Measurements from ENCODE around the gene COG5. TPM values are rescaled to one million over a fixed set of nuclear protein-coding genes. Genes with fewer than 3 reads are reported as not detected.

Gene COG5
- total and polyA plus RNA-seq, 10 of the 15 experiments (the other 5 are each of a cell fraction or from before 2014, with no cell fraction given): 5.5 to 27.9 (median 15.6) TPM

DNA sequence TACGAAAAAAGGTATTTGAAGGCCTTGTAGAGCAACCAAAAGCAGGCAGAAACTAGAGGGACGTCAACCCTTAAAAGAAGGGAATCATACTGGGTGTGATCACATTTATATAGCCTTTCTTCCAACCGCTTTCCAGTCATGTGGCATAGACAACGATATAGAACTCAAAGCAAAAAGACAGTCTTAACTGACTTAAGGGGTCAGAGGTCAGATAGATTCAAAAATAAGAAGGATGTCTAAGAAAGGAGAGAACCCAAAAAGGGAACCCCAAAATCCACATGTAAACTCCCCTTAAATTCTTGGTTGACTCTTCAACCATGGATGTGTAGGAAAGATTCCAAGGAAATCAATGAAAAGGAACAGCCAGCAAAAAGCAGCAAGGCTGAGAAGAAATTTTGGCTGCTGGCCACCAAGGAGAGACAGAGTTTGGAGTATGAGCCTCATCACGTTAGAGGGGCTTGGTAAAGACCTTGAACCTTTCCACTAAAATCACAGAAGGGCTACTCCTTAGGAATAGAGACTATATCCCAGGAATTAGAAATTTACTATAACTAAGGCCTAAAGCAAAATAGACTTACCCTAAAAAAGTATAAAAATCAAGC, 24.9 kb upstream of the COG5 start:
- no TSS peak for BruUV-seq (replicated peaks)
- no peaks in the 10 kb centered on the region for H4K20me1 ChIP-seq (ENCODE audit: control insufficient read depth, insufficient read depth)
- H3K27me3 ChIP-seq (replicated peaks in 1 of 2; ENCODE audit: control insufficient read depth in 2 of 2, insufficient read depth in 2 of 2, low read length in 1 of 2): no peaks in the 10 kb centered on the region
- H3K36me3 ChIP-seq (ENCODE audit: control insufficient read depth in 2 of 2, insufficient read depth in 2 of 2, low read length in 1 of 2): peaks cover 0 to 5% of the 10 kb centered on the region in 2 experiments; a peak in 1 of 4 replicates
- H3K9ac ChIP-seq (ENCODE audit: control insufficient read depth, insufficient read depth, low read length): no peak overlapping the region
- H3K79me2 ChIP-seq (ENCODE audit: control insufficient read depth, insufficient read depth, low read length): no peaks in the 10 kb centered on the region
- no peaks in the 10 kb centered on the region for H3K9me3 ChIP-seq (replicated peaks; ENCODE audit: control insufficient read depth, insufficient read depth, low read length)
- in situ Hi-C loops (cut with MboI) (no loop called here), intact Hi-C loops (cut with micrococcal nuclease; ENCODE audit: unreplicated experiment) (loop anchor here (10.0 kb wide), 1 partner anchor 136 kb away; no protein-coding TSS in a partner anchor)
- DNase-seq (ENCODE audit: low read depth, low spot score) (no peak), ATAC-seq (no peak), FAIRE-seq (no peak)
- TF ChIP-seq MEF2A (IDR thresholded peaks at IDR 0.05; ENCODE audit: insufficient read depth, low read depth, low read length) (no peak), RUNX3 (IDR thresholded peaks at IDR 0.05; ENCODE audit: low read length) (no peak), RCOR1 (conservative IDR thresholded peaks at IDR 0.05; ENCODE audit: low read depth, low read length) (no peak), ZNF217 (IDR thresholded peaks at IDR 0.05) (no peak), RELA (IDR thresholded peaks at IDR 0.05; ENCODE audit: borderline replicate concordance, partially characterized antibody) (no peak), NR2C1 (IDR thresholded peaks at IDR 0.05) (no peak), POLR2AphosphoS2 (IDR thresholded peaks at IDR 0.05; ENCODE audit: low read depth, low read length) (no peak), HDAC2 (IDR thresholded peaks at IDR 0.05) (no peak), SMAD1 (IDR thresholded peaks at IDR 0.05; ENCODE audit: low read depth, partially characterized antibody) (no peak), SREBF2 (IDR thresholded peaks at IDR 0.05; ENCODE audit: low read length) (no peak), CBX3 (IDR thresholded peaks at IDR 0.05; ENCODE audit: borderline replicate concordance, low read depth) (no peak), RAD51 (IDR thresholded peaks at IDR 0.05) (no peak), JUND (IDR thresholded peaks at IDR 0.05; ENCODE audit: low read depth, low read length) (no peak), SP1 (IDR thresholded peaks at IDR 0.05; ENCODE audit: low read depth, low read length) (no peak), FOXM1 (IDR thresholded peaks at IDR 0.05; ENCODE audit: low read depth, low read length) (no peak)
- TF ChIP-seq, protein P1, sequence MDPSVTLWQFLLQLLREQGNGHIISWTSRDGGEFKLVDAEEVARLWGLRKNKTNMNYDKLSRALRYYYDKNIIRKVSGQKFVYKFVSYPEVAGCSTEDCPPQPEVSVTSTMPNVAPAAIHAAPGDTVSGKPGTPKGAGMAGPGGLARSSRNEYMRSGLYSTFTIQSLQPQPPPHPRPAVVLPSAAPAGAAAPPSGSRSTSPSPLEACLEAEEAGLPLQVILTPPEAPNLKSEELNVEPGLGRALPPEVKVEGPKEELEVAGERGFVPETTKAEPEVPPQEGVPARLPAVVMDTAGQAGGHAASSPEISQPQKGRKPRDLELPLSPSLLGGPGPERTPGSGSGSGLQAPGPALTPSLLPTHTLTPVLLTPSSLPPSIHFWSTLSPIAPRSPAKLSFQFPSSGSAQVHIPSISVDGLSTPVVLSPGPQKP (IDR thresholded peaks at IDR 0.05; ENCODE audit: low read depth, low read length): no peak
- TF ChIP-seq, protein P2, sequence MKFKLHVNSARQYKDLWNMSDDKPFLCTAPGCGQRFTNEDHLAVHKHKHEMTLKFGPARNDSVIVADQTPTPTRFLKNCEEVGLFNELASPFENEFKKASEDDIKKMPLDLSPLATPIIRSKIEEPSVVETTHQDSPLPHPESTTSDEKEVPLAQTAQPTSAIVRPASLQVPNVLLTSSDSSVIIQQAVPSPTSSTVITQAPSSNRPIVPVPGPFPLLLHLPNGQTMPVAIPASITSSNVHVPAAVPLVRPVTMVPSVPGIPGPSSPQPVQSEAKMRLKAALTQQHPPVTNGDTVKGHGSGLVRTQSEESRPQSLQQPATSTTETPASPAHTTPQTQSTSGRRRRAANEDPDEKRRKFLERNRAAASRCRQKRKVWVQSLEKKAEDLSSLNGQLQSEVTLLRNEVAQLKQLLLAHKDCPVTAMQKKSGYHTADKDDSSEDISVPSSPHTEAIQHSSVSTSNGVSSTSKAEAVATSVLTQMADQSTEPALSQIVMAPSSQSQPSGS (IDR thresholded peaks at IDR 0.05; ENCODE audit: low read length): no peak
- H3K4me3 ChIP-seq: no peak overlapping the region
- WGBS (ENCODE audit: insufficient coverage, insufficient replicate concordance, low lambda C conversion rate, missing lambda C conversion rate): 99% methylated on average over 5 of the region's 5 CpGs
- H3K4me1 ChIP-seq (ENCODE audit: control insufficient read depth, insufficient read depth, low read length): no peaks in the 10 kb centered on the region
- ChIA-PET RAD21 (ENCODE audit: unreplicated experiment) (no interaction called here), CTCF (interaction anchor here (0.8 kb wide), 2 partner anchors 9 to 135 kb away, joined by 3 read pairs; no protein-coding TSS in a partner anchor), POLR2A (no interaction called here), SMC1A (ENCODE audit: uncharacterized antibody, unreplicated experiment) (no interaction called here)
- H3K27ac ChIP-seq (ENCODE audit: control insufficient read depth, insufficient read depth): no peak overlapping the region
- H3K4me2 ChIP-seq (ENCODE audit: control insufficient read depth, insufficient read depth): no peak overlapping the region
- H2AFZ ChIP-seq (ENCODE audit: control insufficient read depth, low read depth, low read length): no peak overlapping the region
